ENCODE measurements around the gene CIAO2B. TPM values are rescaled to one million over a fixed set of nuclear protein-coding genes. Genes with fewer than 3 reads are reported as not detected.
"Not testable (repeated sequence)": the region's sequence is repeated elsewhere in the genome, so short reads cannot be mapped to it uniquely, and the experiment has no call there.

Gene CIAO2B
- total RNA-seq, 1 donor from 2014 or later, result 55.5 TPM

DNA sequence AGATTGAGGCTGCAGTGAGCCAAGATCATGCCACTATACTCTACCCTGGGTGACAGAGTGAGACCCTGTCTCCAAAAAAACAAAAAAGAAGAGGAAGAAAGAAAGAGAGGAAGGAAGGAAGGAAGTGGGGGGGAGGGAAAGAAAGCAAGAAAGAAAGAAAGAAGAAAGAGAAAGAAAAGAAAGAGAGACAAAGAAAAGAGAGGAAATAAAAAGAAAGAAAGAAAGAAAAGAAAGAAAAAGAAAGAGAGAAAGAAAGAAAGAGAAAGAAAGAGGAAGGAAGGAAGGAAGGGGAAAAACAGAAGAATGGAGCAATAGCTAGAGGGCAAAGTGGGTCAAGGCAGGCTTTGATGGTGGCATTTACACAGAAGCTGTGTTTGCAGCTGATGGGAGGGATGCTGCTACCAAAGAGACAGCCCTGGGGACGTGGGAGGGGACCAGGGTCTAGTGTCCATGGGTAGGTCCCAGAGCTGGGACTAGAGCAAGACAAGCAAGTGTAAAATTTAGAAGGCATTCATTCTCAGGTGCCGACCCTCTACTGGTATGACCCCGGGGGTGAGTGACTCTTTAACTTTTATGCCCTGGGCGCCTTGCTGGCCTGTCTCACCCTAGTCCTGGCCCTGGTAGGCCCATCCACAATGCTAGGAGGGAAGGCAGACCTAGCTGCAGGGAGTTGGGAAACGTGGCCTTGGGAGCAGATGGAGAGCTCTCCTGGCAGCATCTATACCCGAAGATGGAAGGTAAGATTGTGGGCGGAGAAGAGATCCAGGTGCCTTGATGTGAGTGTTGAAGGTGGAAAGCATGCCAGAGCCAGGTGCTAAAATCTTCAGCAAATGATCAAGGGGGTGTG lies 24.9 kb upstream of the CIAO2B start:
- Histone ChIP-seq H3K4me2 (no peak overlapping the region), H3K27me3 (peaks cover 21% of the 10 kb centered on the region), H3K9me3 (ENCODE audit: low read depth) (no peaks in the 10 kb centered on the region), H3K9ac (no peak overlapping the region), H3K4me1 (no peaks in the 10 kb centered on the region), H4K20me1 (ENCODE audit: low read depth) (no peaks in the 10 kb centered on the region), H2AFZ (replicated peaks) (no peak overlapping the region), H3K27ac (no peak overlapping the region), H3K4me3 (no peak overlapping the region), H3K36me3 (no peaks in the 10 kb centered on the region), H3K79me2 (ENCODE audit: low read depth) (no peaks in the 10 kb centered on the region), H3F3A (ENCODE audit: low read depth) (no peaks in the 10 kb centered on the region)
- H3K9me3 Mint-ChIP-seq, result no peaks in the 10 kb centered on the region
- H3K36me3 Mint-ChIP-seq, result no peaks in the 10 kb centered on the region
- H3K4me3 Mint-ChIP-seq, result no peak overlapping the region
- peaks cover 15% of the 10 kb centered on the region for H3K27me3 Mint-ChIP-seq (ENCODE audit: insufficient read depth, low read depth)
- peaks cover 12% of the 10 kb centered on the region for H3K4me1 Mint-ChIP-seq
- H3K27ac Mint-ChIP-seq, result no peak overlapping the region
- no peak for DNase-seq (ENCODE audit: low spot score)
- TF ChIP-seq EZH2phosphoT487 (IDR thresholded peaks at IDR 0.05), result no peak
- no peak for TF ChIP-seq CTCF (IDR thresholded peaks at IDR 0.05)
- TF ChIP-seq EZH2 (IDR thresholded peaks at IDR 0.05), result no peak

DNA sequence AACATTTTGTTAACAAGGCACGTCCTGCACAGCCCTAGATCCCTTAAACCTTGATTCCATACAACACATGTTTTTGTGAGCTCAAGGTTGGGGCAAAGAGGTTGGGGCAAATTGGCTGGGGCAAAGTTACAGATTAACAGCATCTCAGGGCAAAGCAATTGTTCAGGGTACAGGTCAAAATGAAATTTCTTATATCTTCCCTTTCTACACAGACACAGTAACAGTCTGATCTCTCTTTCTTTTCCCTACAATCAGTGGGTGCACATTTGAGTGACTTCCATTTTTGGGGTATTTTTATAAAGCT lies 21.9 kb upstream of the CIAO2B start:
- DNase-seq (ENCODE audit: low spot score); H2AFZ ChIP-seq (replicated peaks); H3K9me3 ChIP-seq (ENCODE audit: low read depth); H3K27ac Mint-ChIP-seq; H3K36me3 ChIP-seq; H3K36me3 Mint-ChIP-seq; H3K4me3 ChIP-seq; H3F3A ChIP-seq (ENCODE audit: low read depth); H3K27ac ChIP-seq; H3K4me3 Mint-ChIP-seq; H3K9me3 Mint-ChIP-seq; H3K9ac ChIP-seq; H3K79me2 ChIP-seq (ENCODE audit: low read depth); H3K4me1 ChIP-seq; H3K4me2 ChIP-seq; H4K20me1 ChIP-seq (ENCODE audit: low read depth): not testable (repeated sequence)
- H3K27me3 ChIP-seq, result peaks cover 26% of the 10 kb centered on the region
- H3K4me1 Mint-ChIP-seq, result peaks cover 11% of the 10 kb centered on the region
- H3K27me3 Mint-ChIP-seq (ENCODE audit: insufficient read depth, low read depth), result peaks cover 16% of the 10 kb centered on the region

DNA sequence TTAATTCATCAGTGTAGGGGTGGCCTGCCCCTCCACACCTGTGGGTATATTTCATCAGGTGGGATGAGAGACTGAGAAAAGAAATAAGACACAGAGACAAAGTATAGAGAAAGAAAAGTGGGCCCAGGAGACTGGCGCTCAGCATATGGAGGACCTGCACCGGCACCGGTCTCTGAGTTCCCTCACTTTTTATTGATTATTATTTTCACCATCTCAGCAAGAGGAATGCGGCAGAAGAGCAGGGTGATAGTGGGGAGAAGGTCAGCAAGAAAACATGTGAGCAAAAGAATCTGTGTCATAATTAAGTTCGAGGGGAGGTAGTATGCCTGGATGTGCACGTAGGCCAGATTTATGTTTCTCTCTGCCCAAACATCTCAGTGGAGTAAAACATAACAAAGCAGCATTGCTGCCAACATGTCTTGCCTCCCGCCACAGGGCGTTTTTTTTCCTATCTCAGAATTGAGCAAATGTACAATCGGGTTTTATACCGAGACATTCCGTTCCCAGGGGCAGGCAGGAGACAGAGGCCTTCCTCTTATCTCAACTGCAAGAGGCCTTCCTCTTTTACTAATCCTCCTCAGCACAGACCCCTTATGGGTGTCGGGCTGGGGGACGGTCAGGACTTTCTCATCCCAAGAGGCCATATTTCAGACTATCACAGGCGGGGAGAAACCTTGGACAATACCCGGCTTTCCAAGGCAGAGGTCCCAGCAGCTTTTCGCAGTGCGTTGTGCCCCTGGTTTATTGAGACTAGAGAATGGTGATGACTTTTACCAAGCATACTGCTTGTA lies 21.4 kb upstream of the CIAO2B start:
- H3K4me3 ChIP-seq; H3K27ac ChIP-seq; DNase-seq (ENCODE audit: low spot score); H3K4me1 Mint-ChIP-seq; H3K4me3 Mint-ChIP-seq; H3K4me2 ChIP-seq; H4K20me1 ChIP-seq (ENCODE audit: low read depth); H3K36me3 Mint-ChIP-seq; H2AFZ ChIP-seq (replicated peaks); H3K36me3 ChIP-seq; H3K9me3 ChIP-seq (ENCODE audit: low read depth); H3K79me2 ChIP-seq (ENCODE audit: low read depth); H3K9ac ChIP-seq; H3K27ac Mint-ChIP-seq; H3K4me1 ChIP-seq; H3F3A ChIP-seq (ENCODE audit: low read depth); H3K9me3 Mint-ChIP-seq: not testable (repeated sequence)
- H3K27me3 ChIP-seq, result peaks cover 31% of the 10 kb centered on the region
- H3K27me3 Mint-ChIP-seq (ENCODE audit: insufficient read depth, low read depth), result peaks cover 14% of the 10 kb centered on the region

DNA sequence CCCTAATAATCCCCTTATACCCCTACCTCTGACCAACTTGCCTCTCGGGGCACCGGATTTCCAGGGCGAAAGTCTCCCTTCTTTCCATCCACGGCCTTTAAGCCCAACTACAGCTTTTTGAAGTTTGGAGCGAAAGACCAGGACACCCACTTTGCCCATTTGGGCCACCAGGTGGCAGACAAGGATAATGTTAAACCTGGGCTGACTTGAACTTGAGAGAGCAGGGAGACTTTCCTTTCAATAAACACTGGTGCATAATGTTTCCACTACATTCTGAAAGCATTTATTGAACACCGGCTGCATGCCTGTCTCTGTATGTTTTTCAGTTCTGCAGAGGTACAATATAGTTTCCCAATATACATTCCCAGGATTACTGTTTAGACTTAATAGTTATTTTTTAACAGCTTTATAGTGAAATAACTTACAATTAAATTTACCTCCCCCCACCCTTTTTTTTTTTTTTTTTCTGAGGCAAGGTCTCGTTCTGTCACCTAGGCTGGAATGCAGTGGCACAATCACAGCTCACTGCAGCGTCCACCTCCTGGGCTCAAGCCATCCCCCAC lies 20.0 kb upstream of the CIAO2B start:
- peaks cover 5% of the 10 kb centered on the region for H3F3A ChIP-seq (ENCODE audit: low read depth)
- H3K9me3 Mint-ChIP-seq, result no peaks in the 10 kb centered on the region
- H3K27ac Mint-ChIP-seq, result no peak overlapping the region

More for the DNA sequence above, 20.0 kb upstream of the CIAO2B start:
- Mint-ChIP-seq H3K4me3 (no peak overlapping the region), H3K4me1 (peaks cover 5% of the 10 kb centered on the region), H3K27me3 (ENCODE audit: insufficient read depth, low read depth) (peaks cover 11% of the 10 kb centered on the region), H3K36me3 (no peaks in the 10 kb centered on the region)
- no peaks in the 10 kb centered on the region for H3K4me1 ChIP-seq
- no peak overlapping the region for H3K27ac ChIP-seq
- H3K27me3 ChIP-seq, result peaks cover 45% of the 10 kb centered on the region
- H4K20me1 ChIP-seq (ENCODE audit: low read depth), result no peaks in the 10 kb centered on the region
- no peaks in the 10 kb centered on the region for H3K79me2 ChIP-seq (ENCODE audit: low read depth)
- no peaks in the 10 kb centered on the region for H3K36me3 ChIP-seq
- H3K9ac ChIP-seq, result no peak overlapping the region
- H2AFZ ChIP-seq (replicated peaks), result no peak overlapping the region
- no peak overlapping the region for H3K4me3 ChIP-seq
- TF ChIP-seq CTCF (IDR thresholded peaks at IDR 0.05), result peak; percentile 66
- no peak for TF ChIP-seq EZH2 (IDR thresholded peaks at IDR 0.05)
- H3K9me3 ChIP-seq (ENCODE audit: low read depth), result no peaks in the 10 kb centered on the region
- no peak overlapping the region for H3K4me2 ChIP-seq
- DNase-seq (ENCODE audit: low spot score), result peak; percentile 50
